ENCODE measurements around the gene RBBP8NL. TPM values are rescaled to one million over a fixed set of nuclear protein-coding genes. Genes with fewer than 3 reads are reported as not detected.
A peak's percentile ranks its signal among the peaks of the same experiment; 100 is the strongest.

The RBBP8NL gene
- total and polyA plus RNA-seq, 9 of the 15 experiments (the other 6 are each of a cell fraction or from before 2014, with no cell fraction given), result not detected

- Histone ChIP-seq H3K27ac (ENCODE audit: extremely low read depth, low read depth, low read length) (no peak overlapping the region), H3K9ac (ENCODE audit: insufficient read depth in 1 of 2, low read depth in 2 of 2, low read length in 2 of 2) (peak overlapping the region in 1 of 2 experiments; percentile 35; a peak in 1 of 4 replicates), H3K9me3 (replicated peaks; ENCODE audit: control insufficient read depth, insufficient read depth, low read depth, low read length) (no peaks in the 10 kb centered on the region), H3K4me2 (ENCODE audit: insufficient read depth, low read length) (no peak overlapping the region), H2AFZ (ENCODE audit: low read depth, low read length) (no peak overlapping the region), H3K36me3 (ENCODE audit: control insufficient read depth, insufficient read depth, low read length) (no peaks in the 10 kb centered on the region), H3K79me2 (ENCODE audit: control insufficient read depth, insufficient read depth, low read length) (no peaks in the 10 kb centered on the region), H3K9me1 (ENCODE audit: control insufficient read depth, insufficient read depth, low read length) (no peaks in the 10 kb centered on the region), H3K4me1 (replicated peaks in 1 of 2; ENCODE audit: control insufficient read depth in 2 of 2, insufficient read depth in 2 of 2, low read length in 2 of 2) (peaks cover 23 to 76% of the 10 kb centered on the region in 2 experiments; a peak in 4 of 5 replicates), H3K27me3 (ENCODE audit: control insufficient read depth in 2 of 2, insufficient read depth in 2 of 2, low read length in 2 of 2) (peaks cover 0 to 12% of the 10 kb centered on the region in 2 experiments; a peak in 3 of 5 replicates), H4K20me1 (replicated peaks; ENCODE audit: control insufficient read depth, insufficient read depth, low read length) (no peaks in the 10 kb centered on the region), H3K4me3 (no peak overlapping the region)
- BruUV-seq (replicated peaks), result no TSS peak
- FAIRE-seq (no peak), ATAC-seq (0 out of 3 replicates have a peak, but pooled peaks have one; percentile 11), DNase-seq (ENCODE audit: extremely low read depth in 1 of 4, low spot score in 3 of 4) (no peak)
- CTCF ChIA-PET (ENCODE audit: low intra/inter-chr PET ratio), result no interaction called here
- intact Hi-C loops (cut with micrococcal nuclease), result no loop called here
- TF ChIP-seq EGR1 (conservative IDR thresholded peaks at IDR 0.05) (peak; percentile 87), EP300 (IDR thresholded peaks at IDR 0.05; ENCODE audit: low read length) (no peak), TFAP4 (CRISPR knock-in tag; IDR thresholded peaks at IDR 0.05; ENCODE audit: borderline replicate concordance) (peak; percentile 32; the same call in 1 of the 2 replicates)
- in situ Hi-C loops (cut with MboI), result no loop called here
- WGBS (ENCODE audit: insufficient coverage, low coverage, missing lambda C conversion rate), result 46% methylated on average over 14 of the region's 14 CpGs
- POLR2A ChIA-PET, result interaction anchor here (1.3 kb wide), 1 partner anchor 15 kb away, joined by 3 read pairs; no protein-coding TSS in a partner anchor
Observed at GRCh38 chr20:62448788-62449187, 21.4 kb upstream of the RBBP8NL start.

GRCh38 chr20:62448038-62448437, 20.7 kb upstream of the RBBP8NL start:
- no TSS peak for BruUV-seq (replicated peaks)
- Histone ChIP-seq H3K27ac (ENCODE audit: extremely low read depth, low read depth, low read length) (no peak overlapping the region), H3K4me2 (ENCODE audit: insufficient read depth, low read length) (no peak overlapping the region), H3K9me1 (ENCODE audit: control insufficient read depth, insufficient read depth, low read length) (no peaks in the 10 kb centered on the region), H3K9ac (ENCODE audit: insufficient read depth in 1 of 2, low read depth in 2 of 2, low read length in 2 of 2) (no peak overlapping the region), H3K4me3 (no peak overlapping the region), H2AFZ (ENCODE audit: low read depth, low read length) (peak overlapping the region; percentile 22), H3K27me3 (ENCODE audit: control insufficient read depth in 2 of 2, insufficient read depth in 2 of 2, low read length in 2 of 2) (peaks cover 0 to 12% of the 10 kb centered on the region in 2 experiments; a peak in 3 of 5 replicates), H4K20me1 (replicated peaks; ENCODE audit: control insufficient read depth, insufficient read depth, low read length) (no peaks in the 10 kb centered on the region), H3K4me1 (replicated peaks in 1 of 2; ENCODE audit: control insufficient read depth in 2 of 2, insufficient read depth in 2 of 2, low read length in 2 of 2) (peaks cover 23 to 71% of the 10 kb centered on the region in 2 experiments; a peak in 4 of 5 replicates), H3K79me2 (ENCODE audit: control insufficient read depth, insufficient read depth, low read length) (no peaks in the 10 kb centered on the region), H3K9me3 (replicated peaks; ENCODE audit: control insufficient read depth, insufficient read depth, low read depth, low read length) (no peaks in the 10 kb centered on the region), H3K36me3 (ENCODE audit: control insufficient read depth, insufficient read depth, low read length) (no peaks in the 10 kb centered on the region)
- intact Hi-C loops (cut with micrococcal nuclease) (no loop called here), in situ Hi-C loops (cut with MboI) (no loop called here)
- peak; percentile 72 for FAIRE-seq
- ChIA-PET CTCF (ENCODE audit: low intra/inter-chr PET ratio) (no interaction called here), POLR2A (interaction anchor here (1.3 kb wide), 1 partner anchor 16 kb away, joined by 3 read pairs; no protein-coding TSS in a partner anchor)
- no peak for DNase-seq (ENCODE audit: extremely low read depth in 1 of 4, low spot score in 3 of 4)
- WGBS (ENCODE audit: insufficient coverage, low coverage, missing lambda C conversion rate), result 33% methylated on average over 10 of the region's 10 CpGs
- peak; percentile 10; the same call in 1 of the 3 replicates for ATAC-seq
- TF ChIP-seq ZNF707 (CRISPR knock-in tag; conservative IDR thresholded peaks at IDR 0.05) (no peak), JUND (IDR thresholded peaks at IDR 0.05; ENCODE audit: borderline replicate concordance, low read depth, low read length) (peak; percentile 67), JUND (tag; IDR thresholded peaks at IDR 0.05; ENCODE audit: borderline replicate concordance, low read depth, low read length) (peak; percentile 65; the same call in 1 of the 3 replicates), L3MBTL2 (IDR thresholded peaks at IDR 0.05) (peak; percentile 35), ZFP36 (IDR thresholded peaks at IDR 0.05; ENCODE audit: low read depth, low read length, partially characterized antibody) (peak; percentile 21), SMAD4 (CRISPR knock-in tag; conservative IDR thresholded peaks at IDR 0.05) (0 out of 2 replicates have a peak, but pooled peaks have one; percentile 29), KHSRP (IDR thresholded peaks at IDR 0.05) (no peak), MTA1 (IDR thresholded peaks at IDR 0.05; ENCODE audit: borderline replicate concordance) (peak; percentile 25; the same call in 1 of the 2 replicates), CREM (IDR thresholded peaks at IDR 0.05; ENCODE audit: low read depth) (peak; percentile 54), ZNF431 (CRISPR knock-in tag; IDR thresholded peaks at IDR 0.05) (no peak), LARP7 (IDR thresholded peaks at IDR 0.05) (no peak), ERF (CRISPR knock-in tag; IDR thresholded peaks at IDR 0.05) (no peak), ZNF561 (CRISPR knock-in tag; conservative IDR thresholded peaks at IDR 0.05) (no peak), ATF1 (CRISPR knock-in tag; IDR thresholded peaks at IDR 0.05) (no peak), ATF1 (tag; IDR thresholded peaks at IDR 0.05) (peak; percentile 47; the same call in 1 of the 2 replicates)

Measured in K562 (cell line).